Subcutaneous adipose tissue (tissue), 4 donors: Measurements from ENCODE around the gene SLC8B1. TPM values are rescaled to one million over a fixed set of nuclear protein-coding genes. Genes with fewer than 3 reads are reported as not detected.

ENCODE experiments used
- total RNA-seq, 4 donors: library from RNA; depleted of rRNA; stranded (reverse); fragments of >200 nt; gene quantifications; one replicate each; pipeline ENCODE4 v1.1.0, GENCODE V29; 2016
- TF ChIP-seq, protein P1 (sequence below): fragments of 450-650 bp; IDR thresholded peaks from one replicate; pipeline ENCODE4 v1.5.1; 2016; ENCODE audit warnings: low read depth, mild to moderate bottlenecking, control low read depth, antibody characterized with exemption, moderate library complexity

Gene SLC8B1
- total RNA-seq, 4 donors from 2014 or later, result 16.8 to 53.9 (median 39.1) TPM

DNA sequence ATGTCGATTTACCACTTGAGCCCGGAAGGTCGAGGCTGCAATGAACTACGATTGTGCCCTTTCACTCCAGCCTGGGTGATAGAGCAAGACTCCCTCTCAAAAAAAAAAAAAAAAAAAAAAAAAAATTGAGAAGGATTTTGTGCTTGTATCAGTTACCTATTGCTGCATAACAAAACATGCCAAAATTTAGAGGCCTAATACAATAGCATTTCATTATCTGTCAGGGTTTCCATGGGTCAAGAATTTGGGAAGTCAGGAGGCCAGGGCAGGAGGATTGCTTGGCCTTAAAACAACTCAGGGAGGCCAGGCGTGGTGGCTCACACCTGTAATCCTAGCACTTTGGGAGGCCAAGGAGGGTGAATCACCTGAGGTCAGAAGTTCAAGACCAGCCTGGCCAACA lies 4.6 kb upstream of the SLC8B1 start:
- TF ChIP-seq, protein P1, sequence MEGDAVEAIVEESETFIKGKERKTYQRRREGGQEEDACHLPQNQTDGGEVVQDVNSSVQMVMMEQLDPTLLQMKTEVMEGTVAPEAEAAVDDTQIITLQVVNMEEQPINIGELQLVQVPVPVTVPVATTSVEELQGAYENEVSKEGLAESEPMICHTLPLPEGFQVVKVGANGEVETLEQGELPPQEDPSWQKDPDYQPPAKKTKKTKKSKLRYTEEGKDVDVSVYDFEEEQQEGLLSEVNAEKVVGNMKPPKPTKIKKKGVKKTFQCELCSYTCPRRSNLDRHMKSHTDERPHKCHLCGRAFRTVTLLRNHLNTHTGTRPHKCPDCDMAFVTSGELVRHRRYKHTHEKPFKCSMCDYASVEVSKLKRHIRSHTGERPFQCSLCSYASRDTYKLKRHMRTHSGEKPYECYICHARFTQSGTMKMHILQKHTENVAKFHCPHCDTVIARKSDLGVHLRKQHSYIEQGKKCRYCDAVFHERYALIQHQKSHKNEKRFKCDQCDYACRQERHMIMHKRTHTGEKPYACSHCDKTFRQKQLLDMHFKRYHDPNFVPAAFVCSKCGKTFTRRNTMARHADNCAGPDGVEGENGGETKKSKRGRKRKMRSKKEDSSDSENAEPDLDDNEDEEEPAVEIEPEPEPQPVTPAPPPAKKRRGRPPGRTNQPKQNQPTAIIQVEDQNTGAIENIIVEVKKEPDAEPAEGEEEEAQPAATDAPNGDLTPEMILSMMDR, result no peak

DNA sequence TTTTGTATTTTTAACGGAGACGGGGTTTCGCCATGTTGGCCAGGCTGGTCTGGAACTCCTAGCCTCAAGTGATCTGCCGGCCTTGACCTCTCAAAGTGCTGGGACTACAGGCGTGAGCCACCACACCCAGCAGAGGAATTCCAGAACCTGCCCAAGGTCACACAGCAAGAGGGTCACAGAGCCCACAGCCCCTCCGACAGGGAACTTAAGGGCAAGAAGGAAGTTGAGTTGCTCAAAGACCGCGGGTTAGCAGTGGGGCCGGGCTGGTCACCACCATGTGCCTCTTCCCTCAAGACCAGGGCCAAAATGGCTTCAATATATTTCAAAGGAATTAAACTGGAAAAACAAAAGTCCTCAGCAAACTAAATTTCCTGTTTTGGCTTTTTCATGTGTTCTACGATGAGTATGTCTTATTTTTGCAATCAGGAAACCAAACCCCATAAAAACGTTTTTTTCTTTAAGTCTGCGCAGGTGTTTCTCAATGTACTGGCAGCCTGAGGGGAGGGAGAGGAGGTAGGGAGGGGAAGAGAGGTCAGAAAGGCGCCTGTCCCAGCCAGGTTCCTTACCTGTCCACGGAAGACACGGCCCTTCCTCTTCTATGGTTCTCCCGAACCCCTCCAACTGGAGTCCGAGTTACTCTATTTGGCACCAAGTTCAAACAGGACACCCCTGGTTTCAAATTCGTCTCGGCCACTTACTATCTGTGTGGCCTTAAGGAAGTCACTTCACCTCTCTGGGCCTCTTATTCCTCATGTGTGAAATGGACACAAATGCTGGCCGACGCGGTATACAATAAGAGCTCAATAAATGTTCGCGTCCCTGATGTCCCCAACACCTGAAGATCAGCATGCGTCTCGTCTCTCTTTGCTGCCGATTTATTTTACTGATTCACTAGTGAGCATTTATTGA lies 778 bp downstream of the SLC8B1 start:
- TF ChIP-seq, protein P1, result no peak

DNA sequence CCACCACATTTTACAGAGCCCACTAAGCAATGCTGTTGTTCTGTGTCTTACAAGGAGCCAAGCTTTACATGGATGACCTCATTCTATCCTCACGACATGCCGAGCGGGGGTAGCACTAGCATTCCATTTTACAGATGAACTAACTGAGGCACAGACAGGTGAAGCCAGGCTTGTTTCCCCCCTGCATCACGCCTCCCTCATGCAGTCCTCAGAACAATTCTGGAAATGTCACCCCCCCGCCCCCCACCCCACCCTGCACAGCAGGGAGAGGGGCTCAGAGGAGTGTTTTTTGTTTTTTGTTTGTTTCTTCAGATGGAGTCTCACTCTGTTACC lies 1.5 kb downstream of the SLC8B1 start:
- TF ChIP-seq, protein P1, result no peak

DNA sequence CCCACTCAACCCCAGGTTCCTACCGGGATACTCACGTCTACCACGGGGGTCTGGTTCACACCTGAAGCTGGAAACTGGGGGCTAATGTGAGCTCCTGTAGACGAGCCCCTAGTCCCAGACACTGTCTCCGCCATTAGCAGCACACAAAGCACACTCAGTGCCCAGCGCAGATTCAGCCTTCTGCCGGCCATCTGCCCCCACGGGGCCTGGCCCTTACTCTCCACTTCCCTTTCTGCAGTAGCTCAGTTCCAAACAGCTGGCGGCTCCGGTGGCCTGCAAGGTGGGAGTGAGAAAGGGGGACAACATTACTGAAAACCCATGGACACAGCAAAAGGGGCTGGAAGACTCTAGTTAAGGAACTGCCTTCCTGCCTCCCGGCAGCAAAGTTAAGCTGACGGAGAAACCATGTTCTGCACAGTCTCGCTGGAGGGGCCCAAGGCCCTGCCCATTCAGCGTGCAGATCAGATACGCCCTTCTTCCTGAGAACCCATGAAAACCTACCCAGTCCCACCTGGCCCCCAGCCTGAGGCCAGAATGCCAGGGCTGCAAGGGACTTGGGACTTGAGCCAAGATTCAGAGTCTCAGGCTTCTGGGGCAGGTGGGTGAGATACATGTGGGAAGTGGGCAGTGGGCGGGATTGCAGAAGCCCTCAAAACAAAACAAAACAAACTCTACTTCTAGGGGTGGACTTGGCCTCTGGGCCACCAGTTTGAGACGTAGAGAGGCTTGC lies 2.1 kb downstream of the SLC8B1 start:
- TF ChIP-seq, protein P1, result no peak

DNA sequence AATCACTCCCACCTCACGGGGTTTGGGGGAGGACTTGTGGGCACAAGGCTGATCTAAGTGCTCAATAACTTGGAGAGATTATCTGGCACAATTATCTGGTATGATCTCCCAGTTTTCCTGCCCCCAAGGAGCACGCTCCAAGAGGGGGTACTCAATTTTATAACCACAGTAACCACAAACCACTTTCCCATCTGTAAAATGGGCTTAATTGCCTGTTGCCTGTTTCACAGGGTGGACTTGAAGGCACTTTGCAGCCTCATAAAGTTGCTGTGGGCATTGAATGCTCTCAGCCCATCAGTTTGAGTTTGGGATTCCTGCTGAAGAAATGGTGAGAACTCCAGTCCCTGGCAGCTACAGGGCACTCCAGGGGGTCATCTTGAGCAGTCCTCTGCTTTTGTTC lies 4.4 kb downstream of the SLC8B1 start:
- TF ChIP-seq, protein P1, result no peak

DNA sequence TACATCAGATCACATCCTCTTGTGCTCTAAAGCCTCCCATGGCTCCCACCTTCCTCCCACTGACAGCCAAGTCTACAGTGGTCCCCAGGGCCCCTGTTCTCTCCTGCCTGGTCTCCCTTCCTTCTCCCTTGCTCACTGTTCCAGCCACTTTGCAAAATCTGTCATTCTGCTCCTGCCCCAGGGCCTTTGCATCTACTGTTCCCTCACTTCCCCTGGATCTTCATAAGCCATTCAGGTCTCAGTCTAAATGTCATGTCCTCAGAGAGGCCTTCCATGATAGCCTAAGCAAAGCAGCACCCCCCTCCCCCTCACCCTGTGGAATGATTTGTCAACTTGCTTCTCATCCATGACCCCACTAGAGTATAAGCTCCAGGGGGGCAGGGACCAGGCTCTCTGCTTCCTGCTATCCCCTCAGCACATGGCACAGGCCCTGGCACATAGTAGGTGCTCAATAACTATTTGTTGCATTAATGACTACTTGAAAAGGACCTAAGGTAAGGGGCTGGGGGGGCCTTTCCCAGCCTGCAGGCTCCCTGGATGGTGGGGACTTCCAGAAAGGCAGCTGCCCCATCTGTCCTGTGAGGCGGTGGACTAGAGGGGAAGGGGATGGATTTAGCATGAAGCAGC lies 5.0 kb downstream of the SLC8B1 start:
- TF ChIP-seq, protein P1, result no peak
